ENCODE results near the gene DARS2.

- TF ChIP-seq POLR2AphosphoS5 (IDR thresholded peaks at IDR 0.05; ENCODE audit: borderline replicate concordance, low read depth, low read length) (no peak), EZH2 (IDR thresholded peaks at IDR 0.05) (no peak)
Observed at GRCh38 chr1:173889885-173890284, 65.4 kb downstream of the DARS2 start.
